NB4 (cell line): ENCODE measurements around the gene KIRREL1.
"Not testable (repeated sequence)": the region's sequence is repeated elsewhere in the genome, so short reads cannot be mapped to it uniquely, and the experiment has no call there.

Experiments
- CTCF ChIP-seq: IDR thresholded peaks from one replicate; pipeline ENCODE4 v1.5.1; 2012; ENCODE audit warnings: low read depth, low read length
- MYC ChIP-seq: IDR thresholded peaks from 2 replicates; pipeline ENCODE4 v1.6.1; 2011; ENCODE audit warnings: low read depth, low read length
- POLR2A ChIP-seq: IDR thresholded peaks from 2 replicates; pipeline ENCODE4 v1.6.1; 2011; ENCODE audit warnings: mild to moderate bottlenecking; ENCODE audit not compliant: insufficient read length; ENCODE audit errors: extremely low read depth

- not testable (repeated sequence) for TF ChIP-seq CTCF, POLR2A, MYC
Observed at GRCh38 chr1:158128531-158128930, 135.1 kb downstream of the KIRREL1 start.
